Smooth muscle cell (in vitro differentiated cells): ENCODE results near the gene FAM53B. TPM values are rescaled to one million over a fixed set of nuclear protein-coding genes. Genes with fewer than 3 reads are reported as not detected.

ENCODE experiments used
- DNase-seq: peaks from one replicate; lab custom pipeline; 2025; ENCODE audit not compliant: unreplicated experiment; lab: John Stamatoyannopoulos, UW
- H2AFZ ChIP-seq: fragments of 200-600 bp; sonication (generic); 2 replicates; pipeline ENCODE4 v1.6.0; 2016; ENCODE audit warnings: antibody characterized with exemption, low read depth, mild to moderate bottlenecking
- H3F3A ChIP-seq: fragments of 200-600 bp; sonication (generic); 2 replicates; pipeline ENCODE4 v1.6.0; 2017; ENCODE audit warnings: antibody characterized with exemption, low read depth
- H3K27ac ChIP-seq: fragments of 200-600 bp; sonication (generic); 2 replicates; pipeline ENCODE4 v1.5.1; 2016; ENCODE audit warnings: low read depth, mild to moderate bottlenecking
- H3K27me3 ChIP-seq: fragments of 200-600 bp; sonication (generic); 2 replicates; pipeline ENCODE4 v1.6.1; 2016; ENCODE audit warnings: low read depth, mild to moderate bottlenecking
- H3K36me3 ChIP-seq: fragments of 200-600 bp; sonication (generic); 2 replicates; pipeline ENCODE4 v1.5.1; 2016; ENCODE audit warnings: low read depth
- H3K4me1 ChIP-seq: fragments of 200-600 bp; sonication (generic); 2 replicates; pipeline ENCODE4 v1.5.1; 2016; ENCODE audit warnings: low read depth
- H3K4me2 ChIP-seq: fragments of 200-600 bp; sonication (generic); 2 replicates; pipeline ENCODE4 v1.6.0; 2016; ENCODE audit warnings: mild to moderate bottlenecking
- H3K4me3 ChIP-seq: fragments of 200-600 bp; sonication (generic); 2 replicates; pipeline ENCODE4 v1.5.1; 2016; ENCODE audit warnings: mild to moderate bottlenecking
- H3K79me2 ChIP-seq: fragments of 200-600 bp; sonication (generic); 2 replicates; pipeline ENCODE4 v1.6.0; 2016; ENCODE audit warnings: low read depth, mild to moderate bottlenecking
- H3K9ac ChIP-seq: fragments of 200-600 bp; sonication (generic); 2 replicates; pipeline ENCODE4 v1.6.0; 2016; ENCODE audit warnings: low read depth
- H3K9me3 ChIP-seq: fragments of 200-600 bp; sonication (generic); replicated peaks from 2 replicates; pipeline ENCODE4 v1.5.1; 2016; ENCODE audit warnings: low read depth
- H4K20me1 ChIP-seq: fragments of 200-600 bp; sonication (generic); 2 replicates; pipeline ENCODE4 v1.6.0; 2016; ENCODE audit warnings: low read depth
- CTCF ChIP-seq: fragments of 200-600 bp; sonication (generic); IDR thresholded peaks from 2 replicates; pipeline ENCODE4 v1.5.1; 2017; ENCODE audit warnings: borderline replicate concordance, mild to moderate bottlenecking, antibody characterized with exemption; ENCODE audit not compliant: insufficient read depth, poor library complexity, severe bottlenecking
- WGBS: methylation state at CpG from one replicate; pipeline ENCODE4 v1.1.7; 2016; ENCODE audit warnings: low lambda C conversion rate; 5-methylcytosine and 5-hydroxymethylcytosine counted together
- polyA plus RNA-seq: library from polyadenylated mRNA; unstranded; fragments of >200 nt; fragmentation: Nextera tagmentation; extraction: Ambion mirVana; gene quantifications from 2 replicates; pipeline ENCODE4 v1.2.1, GENCODE V29; 2016
- total RNA-seq: library from RNA; depleted of rRNA; stranded (reverse); fragments of >200 nt; gene quantifications from 2 replicates; pipeline ENCODE4 v1.2.3, GENCODE V29; 2014

Gene FAM53B
- total and polyA plus RNA-seq, 2 experiments from 2014 or later: 5.5 to 6.2 TPM

GRCh38 chr10:124577651-124578050 is 166.5 kb downstream of the FAM53B start:
- Histone ChIP-seq H3K27me3 (no peaks in the 10 kb centered on the region), H3K9ac (no peak overlapping the region), H3K4me3 (no peak overlapping the region), H4K20me1 (no peaks in the 10 kb centered on the region), H3K9me3 (no peaks in the 10 kb centered on the region), H2AFZ (no peak overlapping the region), H3K27ac (no peak overlapping the region), H3K4me2 (no peak overlapping the region), H3K36me3 (no peaks in the 10 kb centered on the region), H3K79me2 (no peaks in the 10 kb centered on the region), H3F3A (no peaks in the 10 kb centered on the region), H3K4me1 (no peaks in the 10 kb centered on the region)
- WGBS: 84% methylated on average over 3 of the region's 3 CpGs
- no peak for DNase-seq
- no peak for TF ChIP-seq CTCF

DNA sequence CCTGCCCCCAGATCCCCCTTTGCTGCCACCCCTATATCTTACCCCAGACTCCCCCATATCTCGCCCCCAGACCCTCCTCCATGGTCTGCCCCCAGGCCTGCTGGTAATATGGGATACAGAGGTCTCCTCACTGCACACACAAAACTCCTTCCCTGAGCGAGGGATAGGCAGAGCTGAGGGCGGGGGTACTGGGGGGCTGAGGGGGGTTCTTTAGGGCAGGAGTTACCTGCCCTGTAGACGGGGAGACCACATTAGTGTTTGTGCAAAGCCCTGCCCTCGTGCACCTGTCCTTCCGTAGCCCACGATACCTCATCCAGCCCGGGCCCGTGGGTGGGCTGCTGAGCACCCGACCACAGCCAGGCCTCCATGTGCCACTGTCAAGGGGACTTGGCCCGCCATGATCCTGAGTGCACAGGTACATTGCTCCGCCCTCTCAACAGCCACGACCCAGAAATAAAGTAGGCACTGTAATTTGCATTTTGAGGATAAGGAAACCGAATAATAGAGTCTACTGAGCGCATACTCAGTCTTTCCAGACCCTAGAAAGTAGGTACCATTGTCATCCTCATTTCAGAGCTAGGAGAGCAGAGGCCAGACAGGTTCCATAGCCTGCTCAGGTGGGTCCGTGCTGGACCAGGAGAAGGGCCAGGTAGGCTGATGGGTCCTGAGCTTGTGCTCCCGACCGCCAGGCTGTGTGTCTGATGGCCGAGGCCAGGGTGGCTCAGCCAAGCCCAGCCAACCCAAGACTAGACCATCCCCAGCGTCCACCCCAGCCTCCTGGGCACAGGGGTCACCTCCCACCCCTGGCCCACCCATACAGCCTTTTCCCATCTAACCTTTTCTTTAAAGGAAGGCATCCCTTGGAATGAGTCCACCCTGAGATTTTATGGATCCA is 167.4 kb downstream of the FAM53B start:
- H3K4me1 ChIP-seq: no peaks in the 10 kb centered on the region
- H4K20me1 ChIP-seq: no peaks in the 10 kb centered on the region
- DNase-seq: no peak
- H3K79me2 ChIP-seq: no peaks in the 10 kb centered on the region
- no peak overlapping the region for H3K27ac ChIP-seq
- H3K9ac ChIP-seq: no peak overlapping the region
- no peak overlapping the region for H3K4me2 ChIP-seq
- H3K36me3 ChIP-seq: no peaks in the 10 kb centered on the region
- TF ChIP-seq CTCF: no peak
- WGBS: 89% methylated on average over 17 of the region's 20 CpGs
- no peak overlapping the region for H3K4me3 ChIP-seq
- H2AFZ ChIP-seq: no peak overlapping the region
- H3F3A ChIP-seq: no peaks in the 10 kb centered on the region
- H3K9me3 ChIP-seq: no peaks in the 10 kb centered on the region
- H3K27me3 ChIP-seq: no peaks in the 10 kb centered on the region

GRCh38 chr10:124575107-124576035 is 168.8 kb downstream of the FAM53B start:
- H3K4me2 ChIP-seq: no peak overlapping the region
- no peaks in the 10 kb centered on the region for H3F3A ChIP-seq
- no peaks in the 10 kb centered on the region for H3K4me1 ChIP-seq
- no peaks in the 10 kb centered on the region for H3K36me3 ChIP-seq
- 83% methylated on average over 22 of the region's 22 CpGs for WGBS
- H3K9me3 ChIP-seq: no peaks in the 10 kb centered on the region
- no peak overlapping the region for H2AFZ ChIP-seq
- H3K79me2 ChIP-seq: no peaks in the 10 kb centered on the region
- no peaks in the 10 kb centered on the region for H3K27me3 ChIP-seq
- no peak for TF ChIP-seq CTCF
- no peak overlapping the region for H3K4me3 ChIP-seq
- H3K27ac ChIP-seq: no peak overlapping the region
- no peak for DNase-seq
- no peak overlapping the region for H3K9ac ChIP-seq
- no peaks in the 10 kb centered on the region for H4K20me1 ChIP-seq
